Mesenchymal stem cell (in vitro differentiated cells and primary cell): ENCODE results near the gene LTBP2.

Experiments used
- DNase-seq: peaks from one replicate; pipeline ENCODE4 v3.0.0-alpha.2; 2013
- H2AFZ ChIP-seq: one replicate; pipeline ENCODE4 v1.6.1; 2013; ENCODE audit warnings: low read depth, mild to moderate bottlenecking, control low read depth, inconsistent platforms, low read length, moderate library complexity
- H2AK5ac ChIP-seq: 2 replicates; pipeline ENCODE4 v1.6.1; 2013; ENCODE audit warnings: low read length, moderate library complexity, mild to moderate bottlenecking, inconsistent platforms; ENCODE audit not compliant: severe bottlenecking
- H2BK120ac ChIP-seq: one replicate; pipeline ENCODE4 v1.6.1; 2013; ENCODE audit warnings: low read depth, mild to moderate bottlenecking, inconsistent platforms, low read length, moderate library complexity
- H2BK12ac ChIP-seq, 2 experiments: one replicate each; pipeline ENCODE4 v1.6.1; 2013; ENCODE audit warnings: inconsistent platforms in 2 of 2, low read length in 2 of 2, mild to moderate bottlenecking in 2 of 2, moderate library complexity in 2 of 2, control low read depth in 1 of 2
- H2BK15ac ChIP-seq: one replicate; pipeline ENCODE4 v1.6.1; 2013; ENCODE audit warnings: mild to moderate bottlenecking, low read depth, inconsistent platforms; ENCODE audit not compliant: poor library complexity, severe bottlenecking
- H2BK5ac ChIP-seq: 2 replicates; pipeline ENCODE4 v1.6.1; 2013; ENCODE audit warnings: low read depth, mild to moderate bottlenecking, low read length, control low read depth, inconsistent platforms; ENCODE audit not compliant: poor library complexity, severe bottlenecking
- H3K14ac ChIP-seq, 2 experiments: one replicate each; pipeline ENCODE4 v1.6.1; 2013; ENCODE audit warnings: inconsistent platforms in 2 of 2, low read length in 2 of 2, control low read depth in 1 of 2, mild to moderate bottlenecking in 1 of 2, moderate library complexity in 1 of 2
- H3K18ac ChIP-seq, 2 experiments: one replicate each; pipeline ENCODE4 v1.6.1; 2013; ENCODE audit warnings: inconsistent platforms in 2 of 2, low read length in 2 of 2, control low read depth in 1 of 2, low read depth in 1 of 2, mild to moderate bottlenecking in 1 of 2
- H3K23ac ChIP-seq, 2 experiments: one replicate each; pipeline ENCODE4 v1.6.1; 2013; ENCODE audit warnings: inconsistent platforms in 2 of 2, low read length in 2 of 2, mild to moderate bottlenecking in 2 of 2, moderate library complexity in 2 of 2, control low read depth in 1 of 2
- H3K27ac ChIP-seq: 2 replicates; pipeline ENCODE4 v1.5.1; 2013; ENCODE audit warnings: mild to moderate bottlenecking, moderate library complexity, low read length, control low read depth, inconsistent platforms; ENCODE audit not compliant: poor library complexity, severe bottlenecking
- H3K27me3 ChIP-seq, 2 experiments: 2 replicates each; pipeline versions ENCODE4 v1.6.1 to v1.7.0; 2013; ENCODE audit warnings: low read length in 2 of 2, mild to moderate bottlenecking in 2 of 2, moderate library complexity in 2 of 2, control low read depth in 1 of 2, inconsistent platforms in 1 of 2; ENCODE audit not compliant: control insufficient read depth in 1 of 2, insufficient read depth in 1 of 2
- H3K36me3 ChIP-seq, 2 experiments: 2 replicates each; pipeline versions ENCODE4 v1.6.1 to v1.7.0; 2013; ENCODE audit warnings: low read length in 2 of 2, control low read depth in 1 of 2, inconsistent platforms in 1 of 2, low read depth in 1 of 2, mild to moderate bottlenecking in 1 of 2; ENCODE audit not compliant: insufficient read depth in 2 of 2, control insufficient read depth in 1 of 2
- H3K4ac ChIP-seq, 2 experiments: one replicate each; pipeline ENCODE4 v1.6.1; 2013; ENCODE audit warnings: inconsistent platforms in 2 of 2, low read length in 2 of 2, mild to moderate bottlenecking in 2 of 2, moderate library complexity in 2 of 2, control low read depth in 1 of 2, low read depth in 1 of 2
- H3K4me1 ChIP-seq: 2 replicates; pipeline ENCODE4 v1.6.1; 2013; ENCODE audit warnings: low read depth, low read length, control low read depth; ENCODE audit not compliant: control insufficient read depth, insufficient read depth
- H3K4me2 ChIP-seq: 2 replicates; pipeline ENCODE4 v1.6.1; 2013; ENCODE audit warnings: low read length, mild to moderate bottlenecking, inconsistent platforms; ENCODE audit not compliant: poor library complexity, severe bottlenecking
- H3K4me3 ChIP-seq, 2 experiments: 2 replicates each; pipeline versions ENCODE4 v1.5.1 to v1.7.0; 2013; ENCODE audit warnings: low read length in 2 of 2, mild to moderate bottlenecking in 2 of 2, control low read depth in 1 of 2, low read depth in 1 of 2; ENCODE audit not compliant: insufficient read depth in 1 of 2
- H3K79me1 ChIP-seq: replicated peaks from 2 replicates; pipeline ENCODE4 v1.6.1; 2013; ENCODE audit warnings: mild to moderate bottlenecking, control low read depth, low read length, inconsistent platforms; ENCODE audit not compliant: poor library complexity, severe bottlenecking
- H3K9ac ChIP-seq: 2 replicates; pipeline ENCODE4 v1.7.0; 2013; ENCODE audit warnings: mild to moderate bottlenecking, low read length, moderate library complexity
- H3K9me3 ChIP-seq: 2 replicates; pipeline ENCODE4 v1.7.0; 2013; ENCODE audit warnings: mild to moderate bottlenecking, low read length; ENCODE audit not compliant: control insufficient read depth
- H4K8ac ChIP-seq: one replicate; pipeline ENCODE4 v1.6.1; 2013; ENCODE audit warnings: inconsistent platforms, mild to moderate bottlenecking, low read length, moderate library complexity
- H4K91ac ChIP-seq: one replicate; pipeline ENCODE4 v1.6.1; 2013; ENCODE audit warnings: mild to moderate bottlenecking, low read length, inconsistent platforms
- WGBS: methylation state at CpG from one replicate; pipeline ENCODE4 v1.1.7; 2013; ENCODE audit warnings: mixed read lengths; 5-methylcytosine and 5-hydroxymethylcytosine counted together

The LTBP2 gene

DNA sequence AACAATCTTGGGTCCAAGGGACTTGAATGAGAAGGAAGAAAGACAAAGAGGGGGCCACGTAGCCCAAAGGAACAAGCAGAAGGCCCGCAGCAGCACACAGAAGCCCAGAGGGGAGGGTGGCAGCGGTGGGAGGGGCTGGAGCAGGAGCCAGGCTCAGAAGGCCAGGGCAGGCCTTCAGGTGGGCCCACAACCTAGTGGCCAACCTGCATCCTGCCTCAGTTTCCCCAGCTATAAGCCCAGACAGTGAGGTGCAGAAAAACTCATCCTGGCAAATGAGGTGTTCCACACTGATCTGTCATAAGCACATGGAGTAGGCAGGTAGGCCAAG, 34.1 kb downstream of the LTBP2 start:
- Histone ChIP-seq H4K8ac (peak overlapping the region; percentile 73), H3K79me1 (peaks cover 6% of the 10 kb centered on the region), H3K27me3 (no peaks in the 10 kb centered on the region), H3K36me3 (peaks cover 42 to 55% of the 10 kb centered on the region in 2 experiments), H2BK5ac (no peak overlapping the region), H3K9ac (peak overlapping the region; percentile 29), H3K4ac (peak overlapping the region in 1 of 2 experiments; percentile 20), H2BK120ac (no peak overlapping the region), H3K9me3 (no peaks in the 10 kb centered on the region), H3K23ac (no peak overlapping the region), H3K4me2 (no peak overlapping the region), H4K91ac (peak overlapping the region; percentile 76), H2AFZ (no peak overlapping the region), H3K4me1 (peaks cover 50% of the 10 kb centered on the region), H3K14ac (no peak overlapping the region), H2BK15ac (peak overlapping the region; percentile 91), H2AK5ac (peak overlapping the region; percentile 8), H2BK12ac (peak overlapping the region in 1 of 2 experiments; percentile 84), H3K27ac (no peak overlapping the region), H3K4me3 (no peak overlapping the region), H3K18ac (peak overlapping the region in 1 of 2 experiments; percentile 63)
- DNase-seq: no peak
- 97% methylated on average over 3 of the region's 3 CpGs for WGBS

DNA sequence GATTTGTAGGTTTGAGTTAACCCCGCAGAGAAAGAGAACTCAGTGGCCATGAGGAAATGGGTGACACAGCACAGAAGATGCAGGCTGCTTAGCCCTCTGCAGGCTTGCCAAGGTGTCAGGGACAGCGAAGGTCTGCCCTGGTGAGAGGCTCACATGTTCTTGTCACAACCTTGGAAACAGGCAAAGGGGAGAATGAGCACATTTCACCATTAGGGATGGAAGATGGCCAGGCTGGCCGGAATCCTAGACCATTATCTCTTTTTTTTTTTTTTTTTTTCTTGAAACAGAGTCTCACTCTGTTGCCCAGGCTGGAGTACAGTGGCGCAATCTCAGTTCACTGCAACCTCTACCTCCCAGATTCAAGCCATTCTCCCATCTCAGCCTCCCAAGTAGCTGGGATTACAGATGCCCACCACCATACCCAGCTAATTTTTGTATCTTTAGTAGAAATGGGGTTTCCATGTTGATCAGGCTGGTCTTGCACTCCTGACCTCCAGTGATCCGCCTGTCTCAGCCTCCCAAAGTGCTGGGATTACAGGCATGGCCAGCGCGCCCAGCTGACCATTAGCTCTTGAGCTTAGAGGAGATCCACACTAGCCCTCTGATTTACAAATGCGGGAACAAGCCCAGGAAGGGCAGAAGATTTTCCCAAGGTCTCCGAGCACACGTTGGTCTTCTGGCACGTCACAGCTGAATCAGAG, 34.6 kb downstream of the LTBP2 start:
- Histone ChIP-seq H3K27ac (no peak overlapping the region), H3K27me3 (no peaks in the 10 kb centered on the region), H3K4ac (peak overlapping the region in 1 of 2 experiments; percentile 17), H2BK15ac (no peak overlapping the region), H3K4me2 (no peak overlapping the region), H4K91ac (no peak overlapping the region), H3K18ac (no peak overlapping the region), H2BK5ac (no peak overlapping the region), H2BK12ac (peak overlapping the region in 1 of 2 experiments; percentile 97), H3K79me1 (peaks cover 6% of the 10 kb centered on the region), H3K4me1 (peaks cover 48% of the 10 kb centered on the region), H3K9me3 (no peaks in the 10 kb centered on the region), H2AFZ (no peak overlapping the region), H3K9ac (peak overlapping the region; percentile 71), H3K4me3 (peak overlapping the region in 1 of 2 experiments; percentile 19), H4K8ac (no peak overlapping the region), H3K14ac (peak overlapping the region in 1 of 2 experiments; percentile 44), H3K36me3 (peaks cover 37 to 49% of the 10 kb centered on the region in 2 experiments), H3K23ac (no peak overlapping the region), H2BK120ac (no peak overlapping the region), H2AK5ac (peak overlapping the region; percentile 42)
- no peak for DNase-seq
- WGBS: 96% methylated on average over 10 of the region's 11 CpGs

DNA sequence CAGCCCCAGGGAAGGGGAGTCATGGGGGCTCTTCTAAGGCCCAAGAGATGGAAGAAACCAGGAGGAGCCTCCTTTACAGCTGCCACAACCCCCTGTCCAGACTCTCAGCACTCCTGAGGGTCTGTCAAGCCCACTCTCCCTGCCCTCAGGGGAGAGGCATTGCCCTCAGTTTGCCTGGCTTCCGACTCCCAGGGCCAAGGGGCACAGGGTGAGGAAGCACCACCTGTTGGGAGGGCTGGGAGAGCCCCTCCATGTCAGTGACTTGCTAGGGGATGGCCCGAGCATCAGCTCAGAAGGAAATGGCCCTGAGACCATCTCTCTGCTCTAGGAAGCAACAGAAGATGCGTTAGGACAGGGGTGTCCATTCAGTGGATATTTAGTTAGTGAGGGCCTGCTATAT, 36.1 kb downstream of the LTBP2 start:
- Histone ChIP-seq H3K27me3 (no peaks in the 10 kb centered on the region), H4K8ac (no peak overlapping the region), H3K14ac (no peak overlapping the region), H2BK12ac (peak overlapping the region in 1 of 2 experiments; percentile 81), H2BK15ac (peak overlapping the region; percentile 23), H3K79me1 (peaks cover 3% of the 10 kb centered on the region), H3K4me2 (no peak overlapping the region), H3K36me3 (peaks cover 24 to 35% of the 10 kb centered on the region in 2 experiments), H3K4me3 (no peak overlapping the region), H2BK5ac (no peak overlapping the region), H2AFZ (no peak overlapping the region), H3K4ac (peak overlapping the region; percentile 19 to 71), H4K91ac (no peak overlapping the region), H3K9ac (peak overlapping the region; percentile 20), H3K23ac (peak overlapping the region in 1 of 2 experiments; percentile 34), H3K4me1 (peaks cover 52% of the 10 kb centered on the region), H2BK120ac (no peak overlapping the region), H3K9me3 (no peaks in the 10 kb centered on the region), H2AK5ac (peak overlapping the region; percentile 92), H3K18ac (peak overlapping the region; percentile 6 to 85), H3K27ac (peak overlapping the region; percentile 25)
- 95% methylated on average over 3 of the region's 3 CpGs for WGBS
- no peak for DNase-seq

DNA sequence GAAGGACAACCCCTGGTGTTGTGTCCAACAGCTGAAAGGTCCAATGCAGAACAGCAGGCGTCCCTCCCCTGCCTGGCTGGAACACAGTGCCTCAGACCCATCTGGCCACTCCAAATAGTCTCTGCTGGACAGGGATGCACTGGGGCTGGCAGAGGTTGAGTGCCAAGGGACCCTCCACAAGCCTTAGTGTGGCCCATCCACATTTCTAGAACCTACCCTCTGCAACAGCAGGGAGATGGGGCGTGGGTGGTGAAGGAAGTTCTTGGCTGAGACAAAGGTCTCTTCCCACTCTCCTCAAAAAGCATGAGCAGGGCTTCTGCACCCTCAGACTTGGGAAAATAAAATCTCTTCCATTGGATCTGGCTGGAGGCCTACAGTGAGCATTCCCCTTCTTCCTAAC, 36.5 kb downstream of the LTBP2 start:
- Histone ChIP-seq H2BK120ac (no peak overlapping the region), H2AFZ (no peak overlapping the region), H3K79me1 (peaks cover 2% of the 10 kb centered on the region), H2BK15ac (peak overlapping the region; percentile 23), H3K9me3 (no peaks in the 10 kb centered on the region), H3K27ac (peak overlapping the region; percentile 25), H3K4me2 (no peak overlapping the region), H2BK12ac (no peak overlapping the region), H3K4me3 (no peak overlapping the region), H2BK5ac (no peak overlapping the region), H3K27me3 (no peaks in the 10 kb centered on the region), H3K14ac (peak overlapping the region in 1 of 2 experiments; percentile 2), H2AK5ac (peak overlapping the region; percentile 92), H4K91ac (peak overlapping the region; percentile 5), H3K9ac (peak overlapping the region; percentile 20), H3K4me1 (peaks cover 54% of the 10 kb centered on the region), H3K36me3 (peaks cover 23 to 34% of the 10 kb centered on the region in 2 experiments), H3K23ac (no peak overlapping the region), H3K4ac (peak overlapping the region in 1 of 2 experiments; percentile 71), H4K8ac (no peak overlapping the region), H3K18ac (peak overlapping the region; percentile 6 to 85)
- no peak for DNase-seq
- WGBS: 97% methylated on average over 2 of the region's 2 CpGs
